Fibroblast of skin of left biceps (primary cell): Measurements from ENCODE around the gene AMOTL2.

Experiments used
- DNase-seq, 2 experiments: peaks; one replicate each; pipeline ENCODE4 v3.0.0-alpha.2; 2013; ENCODE audit warnings: low read depth in 2 of 2

The AMOTL2 gene

DNA sequence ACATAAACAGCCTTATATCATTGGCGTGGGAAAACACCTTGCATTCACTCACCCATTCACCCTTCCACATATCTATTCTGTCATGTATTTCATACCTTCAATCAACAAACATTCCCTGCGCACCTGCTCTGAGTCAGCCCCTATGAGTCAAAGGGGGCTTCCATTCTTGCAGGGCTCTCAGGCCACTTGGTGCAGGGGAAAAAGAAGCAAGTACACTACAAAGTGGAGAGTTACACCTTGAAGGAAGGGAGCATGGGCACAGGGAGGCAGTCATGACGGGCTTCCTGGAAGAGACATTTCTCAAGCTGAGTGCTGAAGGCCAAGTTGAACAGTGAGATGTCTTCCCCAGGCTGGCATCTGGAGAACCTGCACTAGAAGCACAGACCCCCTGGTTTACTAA, 4.6 kb upstream of the AMOTL2 start:
- DNase-seq: no peak

DNA sequence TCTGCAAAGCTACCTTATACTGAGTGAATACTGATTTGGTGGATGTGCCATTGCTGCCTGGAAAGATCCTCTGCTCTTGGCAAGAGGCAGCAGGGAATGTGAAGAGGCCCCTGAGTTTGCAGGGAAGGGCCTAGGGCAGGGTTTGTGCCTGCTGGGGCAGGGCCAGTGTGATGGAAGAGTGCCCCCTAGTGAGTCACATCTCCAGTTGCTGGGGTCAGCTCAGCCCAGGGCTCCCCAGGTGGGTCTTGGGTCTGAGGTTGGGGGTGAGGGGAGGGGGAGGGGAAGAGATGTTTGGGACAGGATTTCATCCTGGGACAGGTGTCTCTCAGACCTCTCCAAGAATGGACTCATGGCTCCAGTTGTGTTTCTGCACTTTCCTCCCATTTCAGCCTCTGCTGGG, 4.1 kb upstream of the AMOTL2 start:
- DNase-seq: no peak

GRCh38 chr3:134377896-134378295, 3.6 kb upstream of the AMOTL2 start:
- no peak for DNase-seq

DNA sequence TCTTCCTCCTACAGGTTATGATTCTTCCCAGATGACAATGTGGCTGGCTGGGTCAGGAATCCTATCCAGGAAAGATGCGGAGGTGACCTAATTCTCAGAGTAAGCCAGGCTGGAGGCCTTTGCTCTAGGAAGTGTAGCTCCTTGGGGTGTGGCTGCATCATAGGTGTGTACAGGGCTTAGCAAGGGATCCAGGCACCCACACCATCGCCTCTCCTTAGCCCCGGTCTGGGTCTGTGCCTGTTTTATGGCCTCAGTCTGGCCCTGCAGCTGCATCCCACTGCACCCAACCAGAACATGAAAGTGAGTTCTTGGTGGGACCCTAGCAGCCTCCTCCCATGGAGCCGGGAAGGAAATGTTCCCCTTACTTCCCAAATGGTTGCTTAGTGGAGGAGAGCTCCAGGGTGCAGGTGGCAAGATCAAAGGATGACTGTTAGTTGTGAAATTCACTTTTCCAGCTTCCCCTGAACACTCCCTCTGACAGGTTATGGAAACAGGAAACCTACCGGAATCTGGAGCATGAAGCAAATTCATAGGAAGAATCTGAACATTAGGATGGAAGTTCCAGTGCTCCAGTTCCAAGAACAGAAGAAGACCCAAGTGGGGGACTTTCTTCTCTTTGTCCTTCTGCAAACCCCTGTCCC, 2.7 kb upstream of the AMOTL2 start:
- DNase-seq: no peak

DNA sequence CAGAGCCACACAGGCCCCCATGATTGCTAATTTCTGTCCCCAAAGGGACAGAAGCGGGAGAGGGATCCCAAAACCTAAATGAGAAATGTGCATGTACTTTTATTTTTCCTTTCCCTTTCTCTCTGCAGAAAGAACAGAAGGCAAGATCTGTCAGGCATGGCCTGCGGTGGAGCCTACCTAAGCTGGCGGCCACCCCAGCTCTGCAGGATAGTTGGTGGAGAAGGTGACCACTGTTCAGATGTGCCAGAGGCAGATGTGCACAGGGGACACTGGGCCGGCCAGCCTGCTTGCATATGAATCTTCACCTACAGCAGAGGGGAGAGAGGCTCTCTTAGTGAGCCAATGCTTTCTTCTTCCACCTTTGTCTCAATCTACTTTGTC, 2.1 kb upstream of the AMOTL2 start:
- DNase-seq: no peak

- DNase-seq: no peak
These were observed 1.5 kb upstream of the AMOTL2 start for GRCh38 chr3:134375582-134376384.

DNA sequence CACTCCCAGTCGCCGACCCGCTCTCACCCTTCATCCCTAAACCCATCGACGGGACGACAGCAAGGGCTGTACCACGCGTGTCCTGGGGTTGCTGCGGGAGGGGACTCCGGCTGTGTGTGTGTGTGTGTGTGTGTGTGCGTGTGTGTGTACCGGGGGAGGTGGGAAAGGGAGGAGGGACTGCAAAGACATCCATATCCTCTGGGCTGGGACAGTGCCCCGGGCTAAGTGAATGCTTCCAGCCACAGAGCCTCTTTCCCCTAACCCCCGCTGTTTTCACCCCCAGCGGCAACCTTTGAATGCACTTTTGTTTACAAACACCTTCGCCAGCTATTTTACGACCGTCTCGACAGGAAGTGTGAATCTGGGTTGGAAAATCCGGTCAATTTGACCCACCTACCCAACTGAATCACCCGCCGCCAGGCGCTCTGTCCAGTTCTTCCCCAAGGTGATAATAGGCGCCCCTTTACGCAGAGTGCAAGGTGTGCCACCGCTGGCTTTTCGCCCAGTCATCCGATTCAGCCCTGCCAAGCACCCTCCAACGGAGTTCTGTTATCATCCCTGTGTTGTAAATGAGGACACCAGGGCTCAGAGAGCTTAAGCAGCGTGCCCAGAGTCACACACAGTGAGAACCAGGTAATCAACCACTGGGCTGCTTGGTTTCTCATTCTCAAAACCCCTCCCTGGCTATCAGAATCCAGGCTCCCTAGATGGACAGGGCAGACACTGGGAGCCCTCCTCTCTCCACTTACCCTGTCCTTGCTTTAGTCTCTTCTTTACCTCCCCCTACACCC, 739 bp upstream of the AMOTL2 start:
- no peak for DNase-seq

DNA sequence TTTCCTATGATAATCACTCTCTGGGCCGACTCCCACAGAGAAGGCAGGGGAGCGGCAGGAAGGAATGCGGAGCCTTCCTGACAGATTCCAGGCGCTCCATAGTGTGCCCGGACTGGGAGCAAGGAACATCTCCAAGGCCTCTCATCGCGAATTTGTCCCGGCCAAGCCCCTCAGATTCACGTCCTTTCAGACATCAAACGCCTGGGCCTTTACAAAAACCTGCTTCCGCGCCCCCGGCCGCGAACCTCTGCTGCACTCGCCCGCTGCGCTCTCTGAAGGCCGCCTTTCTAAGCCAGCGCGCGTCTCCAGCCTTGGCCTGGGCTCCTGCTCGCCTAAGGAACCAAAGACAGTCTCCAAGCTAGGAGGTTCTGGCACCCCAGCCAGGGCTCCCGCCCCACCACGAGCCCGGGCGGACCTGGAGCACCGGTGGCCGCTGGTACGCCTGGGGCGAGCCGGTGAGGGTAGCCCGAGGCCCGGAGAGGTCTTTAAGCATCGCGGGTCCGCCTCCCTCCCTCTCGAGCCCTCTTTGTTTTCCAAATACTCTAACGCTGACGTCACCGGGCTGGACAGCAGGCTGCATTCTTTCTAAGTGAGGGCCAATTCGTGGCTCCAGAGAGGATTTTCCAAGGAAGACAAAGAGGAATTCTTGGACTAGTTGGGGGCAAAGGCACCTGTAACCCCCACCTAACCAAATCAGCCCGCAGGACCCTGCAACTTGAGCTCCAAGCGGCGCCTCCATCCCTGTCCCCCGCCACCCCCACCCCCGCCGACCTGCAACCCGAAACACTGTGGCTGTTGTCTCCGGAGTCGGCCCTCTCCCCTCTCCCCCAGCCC, 759 bp downstream of the AMOTL2 start:
- peak; percentile 75 to 80 for DNase-seq

DNA sequence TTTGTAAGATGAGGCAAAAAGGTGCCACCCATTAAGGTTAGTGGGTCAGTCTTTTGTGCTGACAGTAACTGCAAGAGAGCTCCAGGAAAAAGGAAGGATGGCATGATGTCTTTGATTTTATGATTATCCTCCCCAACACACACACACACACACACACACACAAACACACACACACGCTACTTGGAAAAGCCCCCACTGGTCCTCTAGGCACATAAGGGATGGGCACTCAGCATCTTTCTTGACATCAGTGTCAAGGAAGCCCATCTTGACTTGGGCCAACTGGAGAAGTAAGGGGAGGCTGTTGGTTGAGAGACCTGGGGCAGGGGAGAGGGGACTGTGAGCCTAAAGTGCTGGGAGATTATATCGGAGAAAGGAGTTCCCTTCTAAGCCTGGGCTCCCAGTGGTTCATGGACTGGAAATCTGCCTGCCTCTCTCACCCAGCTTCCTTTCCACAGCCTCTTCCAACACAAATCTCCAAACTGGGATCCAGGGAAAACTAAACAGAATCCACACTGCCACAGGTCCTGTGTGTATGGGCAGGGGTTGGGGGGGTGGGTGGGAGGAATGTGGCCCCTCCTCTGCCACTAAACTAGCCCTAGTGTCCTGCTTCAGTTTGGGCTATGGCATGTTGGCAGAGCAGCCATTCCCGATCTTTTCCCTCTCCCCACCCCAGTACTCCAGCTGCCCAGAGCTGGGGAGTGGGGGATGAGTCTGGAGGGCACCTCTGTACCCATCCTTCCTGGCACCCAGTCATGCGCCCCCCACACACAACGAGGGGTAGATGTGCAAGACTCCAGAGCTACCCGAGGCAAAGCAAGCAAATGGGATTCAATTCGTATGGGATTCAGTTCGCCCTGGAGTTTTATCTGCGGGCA, 1.6 kb downstream of the AMOTL2 start:
- no peak for DNase-seq

DNA sequence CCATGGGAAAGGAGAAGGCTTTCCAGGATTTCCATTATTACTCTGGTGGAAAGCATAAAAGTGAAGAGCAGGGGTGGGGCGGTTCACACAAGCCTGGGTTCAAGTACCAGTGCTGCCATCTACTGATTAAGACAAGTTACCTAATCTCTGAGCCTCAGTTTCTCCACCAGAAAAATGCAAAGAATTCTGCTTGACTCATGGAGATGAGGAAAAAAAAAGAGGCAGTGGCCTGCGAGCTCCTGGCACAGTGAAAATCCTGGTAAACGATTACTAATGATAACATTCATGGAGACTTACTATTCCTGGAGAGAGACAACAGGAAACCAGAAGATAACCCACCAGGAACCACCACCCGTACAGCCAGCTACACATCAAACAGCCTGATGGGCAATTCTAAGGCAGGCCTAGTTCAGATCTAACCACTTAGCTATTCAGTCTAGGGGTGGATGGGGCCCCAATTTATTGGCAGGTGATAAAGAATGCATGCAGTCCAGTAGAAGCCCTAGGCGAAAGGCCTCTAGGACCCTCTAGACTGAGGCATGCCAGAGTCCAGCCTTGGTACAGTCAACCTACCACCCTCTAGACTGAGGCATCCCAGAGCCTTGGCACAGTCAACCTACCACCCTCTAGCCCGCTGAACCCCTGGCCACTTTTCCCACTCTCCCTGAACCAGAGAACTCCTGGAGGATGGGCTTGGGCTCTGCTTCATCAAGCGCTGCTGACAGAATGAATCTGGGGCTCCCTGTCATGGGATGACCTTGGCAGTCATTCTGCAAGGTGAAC, 2.5 kb downstream of the AMOTL2 start:
- DNase-seq: no peak

- no peak for DNase-seq
These were observed 3.4 kb downstream of the AMOTL2 start for GRCh38 chr3:134370611-134371531.

- DNase-seq: no peak
These were observed 4.2 kb downstream of the AMOTL2 start for GRCh38 chr3:134369861-134370596.

DNA sequence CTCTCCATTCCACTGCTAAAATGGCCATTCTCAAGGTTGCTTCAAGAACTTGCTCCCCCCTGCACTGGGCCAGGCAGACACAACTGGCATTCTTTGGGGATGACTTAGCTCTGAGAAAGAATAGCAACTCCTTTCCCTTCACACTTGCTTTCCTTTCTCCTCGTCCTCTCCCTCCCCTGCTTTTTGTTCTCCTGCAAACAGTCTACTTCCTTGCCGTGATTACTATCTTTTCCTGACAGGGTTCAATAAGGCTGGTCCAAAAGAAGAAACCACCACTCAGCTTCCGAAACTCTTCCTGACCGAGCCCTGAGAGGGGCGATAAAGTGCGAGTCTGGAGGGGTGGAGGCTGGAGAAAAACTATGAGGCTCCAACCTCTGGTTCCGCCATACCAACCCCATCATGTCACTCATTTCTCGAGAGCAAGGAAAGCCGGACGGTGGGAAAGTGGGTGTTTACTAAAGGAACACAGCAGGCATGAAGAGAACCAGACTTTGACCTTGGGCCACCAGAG, 5.0 kb downstream of the AMOTL2 start:
- DNase-seq: no peak

- DNase-seq: no peak
These were observed 5.5 kb downstream of the AMOTL2 start for GRCh38 chr3:134368751-134369105.

DNA sequence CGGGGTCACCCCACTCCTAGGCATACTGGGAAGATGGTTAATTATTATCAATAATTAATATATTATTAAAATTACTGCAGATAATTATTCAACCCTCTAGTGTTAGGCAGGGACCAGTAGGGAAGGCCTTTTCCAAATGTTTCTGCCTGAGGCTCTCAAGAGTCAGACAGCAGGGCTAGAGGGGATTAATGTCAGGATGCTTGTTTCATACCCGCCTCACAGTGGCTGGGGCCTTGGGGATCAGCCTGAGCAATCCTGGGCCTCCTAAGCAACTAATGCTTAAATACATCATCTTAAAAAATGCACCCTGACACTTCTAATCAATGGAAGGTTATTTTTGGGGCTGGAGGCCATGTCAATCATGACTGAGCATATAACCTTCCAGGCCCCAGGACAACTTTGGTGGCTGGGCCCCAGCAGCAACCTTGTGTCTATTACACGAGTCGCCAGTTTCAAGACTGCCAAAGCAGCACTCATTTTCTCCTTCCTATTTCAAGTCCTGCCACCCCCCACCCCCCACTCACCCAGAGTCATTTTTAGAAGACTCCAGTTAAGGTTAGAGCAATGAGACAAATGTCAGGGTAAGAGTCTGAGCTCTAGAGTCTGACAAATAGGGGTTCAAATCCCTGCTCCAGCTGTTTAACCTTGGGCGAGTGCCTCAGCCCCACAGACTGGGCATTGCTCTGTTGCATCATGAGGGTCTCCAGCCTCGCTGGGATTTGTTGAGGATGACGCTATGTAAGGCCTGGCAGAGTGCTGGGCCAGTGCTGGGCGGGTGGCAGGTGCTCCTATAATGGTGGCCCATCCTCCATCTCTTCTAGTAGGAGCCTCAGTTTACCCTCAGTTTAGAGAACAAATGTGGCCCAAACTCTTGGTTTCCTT, 6.1 kb downstream of the AMOTL2 start:
- no peak for DNase-seq

DNA sequence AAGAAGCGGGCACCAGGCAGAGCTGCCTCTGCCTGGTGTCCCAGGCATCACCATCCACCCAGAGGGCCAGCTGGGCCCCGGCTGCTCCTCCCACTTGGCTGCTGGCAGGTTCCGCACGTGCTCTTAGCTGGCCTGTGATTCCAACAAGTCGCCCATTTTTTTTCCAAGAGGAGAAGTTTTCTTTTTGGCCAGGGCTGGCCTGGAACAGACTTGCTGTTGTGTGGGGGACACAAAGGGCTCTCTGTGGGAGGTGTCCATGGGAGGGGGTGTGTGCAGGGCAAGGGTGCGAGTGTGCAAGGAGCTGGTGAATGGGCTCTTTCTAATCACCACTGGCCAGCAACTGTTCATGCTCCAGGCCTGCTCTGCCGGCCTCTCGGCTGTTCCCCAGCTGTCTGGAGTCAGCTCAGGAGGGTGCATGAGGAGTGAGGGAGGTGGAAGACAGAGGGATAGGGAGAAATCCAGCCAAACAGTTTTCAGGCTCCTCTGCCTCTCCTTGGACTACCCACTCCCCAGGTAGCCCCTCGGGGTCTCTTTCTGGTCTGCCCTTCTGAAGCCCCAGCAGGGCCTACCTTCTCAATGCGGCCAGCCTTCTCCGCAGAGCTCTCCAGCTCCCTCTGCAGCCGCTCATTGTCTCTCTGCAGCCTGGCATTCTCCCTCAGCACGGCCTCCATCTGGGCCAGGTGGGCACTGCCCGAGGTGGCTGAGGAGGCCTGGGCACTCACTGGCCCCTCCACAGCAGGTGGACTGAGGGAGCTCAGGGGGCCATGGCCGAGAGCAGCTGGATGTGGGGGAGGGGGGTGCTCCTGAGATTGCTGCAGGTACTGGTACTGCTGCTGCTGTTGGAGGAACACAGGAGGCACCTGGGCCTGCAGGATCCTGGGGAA, 7.1 kb downstream of the AMOTL2 start:
- DNase-seq: no peak
